NCI-H748 (cell line): ENCODE measurements around the gene CDS2.

Experiments
- DNase-seq: peaks from one replicate; lab custom pipeline; 2025; ENCODE audit not compliant: unreplicated experiment; lab: John Stamatoyannopoulos, UW

The CDS2 gene

GRCh38 chr20:5119143-5119434 lies 7.7 kb upstream of the CDS2 start:
- no peak for DNase-seq

DNA sequence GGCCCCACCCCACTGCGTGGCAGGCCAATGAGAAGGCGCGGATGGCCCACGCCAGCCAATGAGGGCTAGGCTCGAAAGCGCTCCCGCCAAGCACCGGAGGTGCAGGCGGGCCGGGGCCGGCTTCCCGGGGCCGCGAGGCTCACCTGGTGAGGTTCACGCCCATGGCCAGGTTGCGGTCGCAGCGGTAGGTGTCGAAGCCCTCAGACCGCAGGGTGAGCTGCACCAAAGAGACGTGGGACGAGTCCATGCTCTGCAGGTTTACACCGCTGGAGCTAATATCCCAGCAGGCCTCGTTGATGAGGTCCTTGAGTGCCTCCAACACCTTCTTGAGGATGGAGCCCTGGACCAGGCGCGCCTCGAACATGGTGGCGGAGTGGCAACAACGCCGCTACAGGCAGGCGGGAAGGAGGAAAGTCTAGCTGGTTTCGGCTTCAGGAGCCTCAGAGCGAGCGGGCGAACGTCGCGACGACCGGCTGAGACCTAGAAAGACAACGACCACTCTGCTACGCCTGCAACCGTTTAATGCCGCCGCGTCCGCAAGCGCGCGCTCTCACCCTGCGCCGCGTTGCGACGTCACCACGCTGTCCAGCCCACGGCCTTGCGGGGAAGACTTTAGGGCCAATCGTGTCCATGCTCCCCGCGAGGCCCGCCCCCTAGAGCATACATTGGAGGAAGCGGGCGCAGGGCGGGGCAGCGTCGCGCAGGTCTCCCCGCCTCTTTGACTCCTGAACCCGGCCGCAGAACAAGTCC lies 7.2 kb upstream of the CDS2 start, which contains the start of gene PCNA:
TSS of gene PCNA (minus strand) at position 524 of the 750 bp plus-strand sequence. CDS start at position 364, 160 bp downstream.
- peak; percentile 100 for DNase-seq

GRCh38 chr20:5120185-5120476 lies 6.7 kb upstream of the CDS2 start:
- no peak for DNase-seq

DNA sequence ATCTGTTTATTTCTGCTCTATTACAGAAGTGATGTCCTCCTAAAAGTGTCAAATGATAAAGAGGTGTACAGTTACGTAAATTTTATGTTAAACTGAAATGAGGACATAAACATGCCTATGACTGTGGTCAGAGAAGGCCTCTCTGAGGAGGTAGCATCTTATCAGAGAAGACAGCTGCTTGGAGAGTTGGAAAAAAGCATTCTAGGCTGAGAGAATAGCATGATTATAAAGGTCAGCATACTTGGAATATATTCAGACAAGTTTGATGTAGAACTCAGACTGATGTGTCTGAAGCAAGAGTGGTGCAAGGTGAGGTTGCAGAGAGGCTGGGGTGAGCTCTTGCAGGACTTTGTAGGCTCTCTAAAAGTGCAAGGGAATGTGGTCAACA lies 3.9 kb upstream of the CDS2 start:
- no peak for DNase-seq

DNA sequence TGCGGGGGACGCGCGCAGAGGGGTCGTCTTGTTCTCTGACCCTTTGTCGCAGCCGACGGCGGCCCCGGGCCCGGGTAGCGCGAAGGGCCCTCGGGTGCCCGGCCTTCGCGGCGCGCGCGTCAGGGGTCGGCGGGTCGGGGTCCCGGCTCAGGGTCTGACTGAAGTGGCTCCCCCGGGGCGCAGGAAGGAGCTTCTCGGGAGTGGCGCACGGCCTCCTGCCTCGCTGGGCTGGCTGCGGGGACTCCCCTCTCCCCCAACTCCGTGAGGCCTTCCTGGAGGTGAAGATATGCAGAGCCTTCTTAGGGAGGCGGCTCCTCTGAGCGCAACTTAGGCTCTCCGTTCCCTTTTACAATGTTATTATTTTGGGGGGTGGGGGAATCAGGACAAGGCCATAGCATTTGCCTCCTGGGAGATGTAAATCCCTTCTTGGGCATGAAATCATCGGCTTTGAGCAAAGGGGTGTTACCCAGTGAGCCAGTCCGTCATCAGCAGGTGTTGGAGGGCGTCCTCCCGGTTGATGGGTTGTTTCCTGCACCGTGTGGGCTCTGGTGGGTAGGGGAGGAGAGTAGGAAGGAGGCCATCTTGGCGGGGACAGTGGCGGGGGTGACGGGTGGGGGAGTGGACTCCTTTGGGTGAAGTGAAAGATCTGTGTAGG lies 523 bp downstream of the CDS2 start:
- DNase-seq: peak; percentile 86

GRCh38 chr20:5127859-5128424 lies 1.1 kb downstream of the CDS2 start:
- peak; percentile 27 for DNase-seq

- DNase-seq: no peak
These were observed 2.1 kb downstream of the CDS2 start for GRCh38 chr20:5128886-5129285.

- DNase-seq: no peak
These were observed 4.7 kb downstream of the CDS2 start for GRCh38 chr20:5131502-5131901.

GRCh38 chr20:5133998-5134397 lies 7.2 kb downstream of the CDS2 start:
- DNase-seq: no peak

GRCh38 chr20:5135363-5136012 lies 8.7 kb downstream of the CDS2 start:
- no peak for DNase-seq

DNA sequence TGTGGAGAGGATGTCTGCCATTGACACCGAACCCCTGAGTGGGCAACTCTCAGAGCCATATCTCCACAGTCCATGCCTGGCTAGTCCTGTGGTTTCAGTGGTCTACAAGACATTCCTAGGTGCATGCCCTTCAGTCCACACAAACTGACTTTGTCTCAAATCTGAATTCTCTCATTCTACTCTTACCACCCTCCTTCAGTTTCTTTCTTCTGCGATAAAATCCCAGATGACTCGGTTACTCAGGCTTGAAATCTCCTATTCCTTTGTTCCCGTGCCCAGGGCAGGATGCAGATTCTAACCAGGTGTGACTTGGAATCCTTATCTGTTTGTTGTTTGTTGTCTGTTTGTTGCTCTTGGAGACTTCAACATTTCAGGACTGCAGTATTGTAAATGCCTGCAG lies 9.3 kb downstream of the CDS2 start:
- DNase-seq: no peak

DNA sequence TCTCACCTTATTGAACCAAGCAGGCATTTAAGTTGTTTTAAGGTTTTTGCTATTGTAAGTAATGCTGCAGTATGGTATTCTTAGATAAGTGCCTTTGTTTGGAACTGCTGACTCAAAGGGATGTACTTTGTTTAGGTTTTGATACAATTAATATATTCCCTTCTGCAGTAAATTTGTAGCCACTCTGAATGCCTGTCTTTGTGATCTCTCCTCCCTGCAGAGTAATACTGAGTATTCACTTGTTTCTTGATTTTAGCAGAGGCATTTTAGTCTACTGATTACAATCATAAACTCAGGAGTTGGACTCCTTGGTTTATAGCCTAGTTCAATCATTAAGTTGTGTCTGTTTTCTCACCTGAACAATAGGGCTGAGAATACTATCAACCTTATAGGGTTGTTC lies 13.4 kb downstream of the CDS2 start:
- DNase-seq: no peak

- DNase-seq: no peak
These were observed 14.8 kb downstream of the CDS2 start for GRCh38 chr20:5141615-5142014.

GRCh38 chr20:5143851-5144250 lies 17.0 kb downstream of the CDS2 start:
- DNase-seq: no peak

DNA sequence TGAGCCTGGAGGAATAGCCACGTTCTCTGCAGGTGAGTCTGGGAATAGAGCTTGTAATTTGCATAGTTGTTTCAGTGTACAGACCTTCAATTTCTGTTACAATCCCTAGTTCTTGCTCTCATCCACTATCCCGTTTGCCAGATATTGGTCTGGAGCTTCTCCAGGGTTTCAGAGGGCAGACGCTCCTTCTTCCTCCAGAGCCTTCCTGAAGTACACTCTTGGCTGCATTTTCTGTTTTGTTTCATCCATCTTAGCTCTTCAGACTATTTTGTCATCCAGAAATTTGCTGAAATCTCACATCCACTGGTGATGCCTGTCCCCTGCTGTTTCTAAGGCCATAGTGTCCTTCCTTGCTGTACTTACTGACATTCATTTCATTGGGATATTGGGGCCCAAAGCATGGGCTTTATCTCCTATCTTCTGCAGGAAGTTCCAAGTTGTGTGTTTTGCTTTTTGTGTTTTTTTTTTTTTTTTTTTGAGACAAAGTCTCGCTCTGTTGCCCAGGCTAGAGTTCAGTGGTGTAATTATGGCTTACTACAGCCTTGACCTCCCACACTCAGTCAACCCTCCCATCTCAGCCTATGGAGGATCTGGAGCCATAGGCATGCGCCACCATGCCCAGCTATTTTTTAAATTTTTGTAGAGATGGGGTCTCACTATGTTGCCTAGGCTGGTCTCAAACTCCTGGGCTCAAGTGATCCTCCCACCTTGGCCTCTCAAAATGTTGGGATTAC lies 18.7 kb downstream of the CDS2 start:
- no peak for DNase-seq

DNA sequence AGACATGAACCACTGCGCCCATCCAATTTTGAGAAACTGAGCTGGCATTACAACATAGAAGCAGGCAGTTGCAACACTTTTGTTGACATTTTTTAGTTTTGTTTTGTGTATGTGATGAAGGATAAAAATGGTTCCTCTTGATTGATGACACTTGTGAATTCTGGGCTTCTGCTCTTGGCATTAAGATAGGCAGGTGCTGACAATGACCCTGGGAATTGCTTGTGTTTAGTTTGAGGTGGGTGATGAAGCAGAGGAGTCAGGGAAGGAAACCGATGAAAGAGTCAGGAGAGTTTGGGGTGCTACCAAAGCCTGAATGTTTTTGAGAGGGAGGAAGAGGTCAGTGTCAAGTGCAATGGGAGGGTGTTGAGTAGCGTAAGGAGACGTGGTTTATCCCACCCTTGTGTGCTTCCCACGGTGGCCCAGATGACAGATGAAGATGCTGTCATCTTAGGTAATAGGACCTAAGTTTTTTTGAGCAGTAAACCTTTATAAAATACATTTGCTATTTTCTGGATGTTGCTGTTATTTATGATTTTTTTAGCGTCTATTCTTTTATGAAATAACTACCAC lies 19.4 kb downstream of the CDS2 start:
- no peak for DNase-seq

DNA sequence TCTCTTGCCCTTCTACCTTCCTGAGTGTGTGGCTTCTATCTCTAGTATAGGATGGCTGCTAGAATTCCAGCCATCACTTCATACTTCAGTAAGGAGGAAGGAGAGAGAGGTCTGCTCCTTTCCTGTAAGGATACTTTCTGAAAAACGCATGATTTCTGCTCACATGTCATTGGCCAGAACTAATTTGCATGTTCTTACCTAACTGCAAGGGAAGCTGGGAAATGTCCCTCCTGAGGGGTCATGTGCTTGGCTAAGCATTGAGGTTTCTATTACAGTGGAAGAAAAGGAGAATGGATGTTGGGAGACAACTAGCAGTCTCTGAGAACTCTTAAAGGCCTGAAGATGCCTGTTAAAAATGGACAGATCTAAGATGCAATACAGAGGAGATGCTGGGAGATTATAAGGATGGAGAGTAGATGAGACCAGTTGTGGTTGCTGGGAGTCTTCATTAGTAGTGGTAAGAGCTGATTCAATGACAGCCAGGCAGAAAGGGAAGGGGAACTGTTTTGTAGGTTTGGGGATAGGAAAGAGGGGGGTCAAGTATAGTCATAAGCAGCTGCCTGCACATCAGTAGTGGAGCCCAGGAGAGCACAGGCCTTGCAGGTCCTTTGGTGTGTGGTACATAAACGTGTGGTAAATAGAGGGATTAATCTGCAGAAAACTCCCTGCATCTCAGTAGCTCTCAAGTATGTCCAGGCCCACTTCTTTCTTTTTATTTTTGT lies 20.2 kb downstream of the CDS2 start:
- no peak for DNase-seq

- no peak for DNase-seq
These were observed 21.8 kb downstream of the CDS2 start for GRCh38 chr20:5148581-5148980.

DNA sequence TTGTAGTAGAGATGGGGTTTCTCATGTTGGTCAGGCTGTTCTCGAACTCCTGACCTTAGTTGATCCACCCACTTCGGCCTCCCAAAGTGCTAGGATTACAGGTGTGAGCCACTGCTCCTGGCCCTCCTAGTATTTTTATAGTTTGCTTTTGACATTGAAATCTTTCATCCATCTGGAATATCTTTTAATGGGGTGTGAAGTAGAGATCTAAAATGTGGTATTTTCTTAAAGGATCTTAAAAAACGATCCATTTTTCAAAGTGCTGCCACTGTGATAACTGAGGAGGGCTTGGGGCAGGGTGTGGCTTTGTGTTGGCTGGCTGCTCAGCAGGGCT lies 23.1 kb downstream of the CDS2 start:
- no peak for DNase-seq

DNA sequence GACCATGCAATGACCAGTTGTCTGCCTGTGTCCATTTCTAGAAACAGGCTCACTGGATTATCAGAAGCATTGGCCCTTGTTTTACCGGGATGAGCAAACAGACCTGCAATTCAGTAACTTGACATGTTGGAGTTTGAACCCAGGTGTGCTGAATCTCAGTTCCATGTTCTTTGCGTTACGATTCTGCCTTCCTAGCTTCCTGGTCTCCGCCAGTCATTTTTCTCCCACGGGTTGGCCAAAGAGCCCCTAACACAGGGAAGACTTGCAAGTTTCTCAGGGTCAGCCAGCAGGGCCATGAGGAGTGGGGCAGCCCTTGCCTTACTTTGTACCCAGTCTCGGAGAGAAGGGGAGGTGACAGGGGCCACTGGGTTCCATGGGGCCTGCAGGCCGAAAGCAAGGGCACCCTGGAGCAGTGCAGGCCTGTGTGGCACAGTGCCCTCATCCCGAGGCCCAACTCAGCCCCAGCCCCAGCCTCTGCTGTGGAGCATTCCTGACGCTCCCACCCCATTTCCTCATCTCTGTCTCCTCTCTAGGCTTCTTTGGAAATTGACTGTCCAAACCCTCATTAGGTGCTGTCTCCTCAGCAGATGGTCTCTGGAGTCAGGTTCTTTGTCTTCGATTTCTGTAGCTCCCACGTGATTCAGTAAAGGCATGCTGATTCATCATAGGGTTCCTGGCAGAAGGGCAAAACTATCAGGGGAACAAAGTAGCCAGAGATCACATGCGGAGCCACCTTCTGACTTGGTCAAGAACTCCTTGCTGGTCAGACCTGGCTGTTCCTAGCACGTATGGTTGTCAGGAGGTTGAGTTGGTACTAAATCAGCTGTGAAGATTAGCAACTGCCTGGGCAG lies 23.6 kb downstream of the CDS2 start:
- no peak for DNase-seq
